ENCODE measurements around the gene SHC4.
A peak's percentile ranks its signal among the peaks of the same experiment; 100 is the strongest.
"Not testable (repeated sequence)": the region's sequence is repeated elsewhere in the genome, so short reads cannot be mapped to it uniquely, and the experiment has no call there.

SHC4 gene

GRCh38 chr15:48929661-48930060, 34.1 kb downstream of the SHC4 start:
- no peak for DNase-seq (ENCODE audit: low read depth)
- H3K4me3 ChIP-seq (ENCODE audit: low read depth, low read length) = no peak overlapping the region

GRCh38 chr15:48928877-48929538, 34.7 kb downstream of the SHC4 start:
- DNase-seq (ENCODE audit: low read depth) = no peak
- H3K4me3 ChIP-seq (ENCODE audit: low read depth, low read length) = no peak overlapping the region

- DNase-seq (ENCODE audit: low read depth) = peak; percentile 90
- no peak overlapping the region for H3K4me3 ChIP-seq (ENCODE audit: low read depth, low read length)
Measured at GRCh38 chr15:48925714-48926223, 38.0 kb downstream of the SHC4 start.

GRCh38 chr15:48924528-48925393, 39.0 kb downstream of the SHC4 start:
- H3K4me3 ChIP-seq (ENCODE audit: low read depth, low read length) = no peak overlapping the region
- DNase-seq (ENCODE audit: low read depth) = peak; percentile 55

GRCh38 chr15:48922046-48922445, 41.7 kb downstream of the SHC4 start:
- no peak overlapping the region for H3K4me3 ChIP-seq (ENCODE audit: low read depth, low read length)
- DNase-seq (ENCODE audit: low read depth) = no peak

GRCh38 chr15:48916721-48917120, 47.0 kb downstream of the SHC4 start:
- no peak overlapping the region for H3K4me3 ChIP-seq (ENCODE audit: low read depth, low read length)
- DNase-seq (ENCODE audit: low read depth) = no peak

- no peak for DNase-seq (ENCODE audit: low read depth)
- no peak overlapping the region for H3K4me3 ChIP-seq (ENCODE audit: low read depth, low read length)
Measured at GRCh38 chr15:48915861-48916260, 47.9 kb downstream of the SHC4 start.

GRCh38 chr15:48914717-48915116, 49.0 kb downstream of the SHC4 start:
- no peak overlapping the region for H3K4me3 ChIP-seq (ENCODE audit: low read depth, low read length)
- DNase-seq (ENCODE audit: low read depth) = no peak

- no peak overlapping the region for H3K4me3 ChIP-seq (ENCODE audit: low read depth, low read length)
- DNase-seq (ENCODE audit: low read depth) = no peak
Measured at GRCh38 chr15:48913141-48913540, 50.6 kb downstream of the SHC4 start.

- H3K4me3 ChIP-seq (ENCODE audit: low read depth, low read length); DNase-seq (ENCODE audit: low read depth): not testable (repeated sequence)
Measured at GRCh38 chr15:48910554-48910953, 53.2 kb downstream of the SHC4 start.

- not testable (repeated sequence) for H3K4me3 ChIP-seq (ENCODE audit: low read depth, low read length); DNase-seq (ENCODE audit: low read depth)
Measured at GRCh38 chr15:48909313-48909712, 54.4 kb downstream of the SHC4 start.

GRCh38 chr15:48905847-48906246, 57.9 kb downstream of the SHC4 start:
- no peak overlapping the region for H3K4me3 ChIP-seq (ENCODE audit: low read depth, low read length)
- DNase-seq (ENCODE audit: low read depth) = no peak

GRCh38 chr15:48905216-48905615, 58.5 kb downstream of the SHC4 start:
- no peak for DNase-seq (ENCODE audit: low read depth)
- H3K4me3 ChIP-seq (ENCODE audit: low read depth, low read length) = no peak overlapping the region

- no peak for DNase-seq (ENCODE audit: low read depth)
Measured at GRCh38 chr15:48904758-48905157, 59.0 kb downstream of the SHC4 start.

GRCh38 chr15:48899793-48900192, 63.9 kb downstream of the SHC4 start:
- no peak for DNase-seq (ENCODE audit: low read depth)
- no peak overlapping the region for H3K4me3 ChIP-seq (ENCODE audit: low read depth, low read length)

More at GRCh38 chr15:48904758-48905157, 59.0 kb downstream of the SHC4 start:
- no peak overlapping the region for H3K4me3 ChIP-seq (ENCODE audit: low read depth, low read length)

GRCh38 chr15:48898446-48898845, 65.3 kb downstream of the SHC4 start:
- no peak for DNase-seq (ENCODE audit: low read depth)
- no peak overlapping the region for H3K4me3 ChIP-seq (ENCODE audit: low read depth, low read length)

- DNase-seq (ENCODE audit: low read depth) = no peak
- H3K4me3 ChIP-seq (ENCODE audit: low read depth, low read length) = no peak overlapping the region
Measured at GRCh38 chr15:48898032-48898431, 65.7 kb downstream of the SHC4 start.

GRCh38 chr15:48896869-48897814, 66.6 kb downstream of the SHC4 start:
- H3K4me3 ChIP-seq (ENCODE audit: low read depth, low read length) = peak overlapping the region; percentile 25
- peak; percentile 43 for DNase-seq (ENCODE audit: low read depth)

- no peak overlapping the region for H3K4me3 ChIP-seq (ENCODE audit: low read depth, low read length)
- no peak for DNase-seq (ENCODE audit: low read depth)
Measured at GRCh38 chr15:48893311-48893710, 70.4 kb downstream of the SHC4 start.
